ENCODE results near the gene FABP1. TPM values are rescaled to one million over a fixed set of nuclear protein-coding genes. Genes with fewer than 3 reads are reported as not detected.

Gene FABP1
- total and polyA plus RNA-seq, 2 donors (not counting 1 experiment from before 2014, with no cell fraction given) = not detected

GRCh38 chr2:88136817-88137216, 9.0 kb upstream of the FABP1 start:
- Histone ChIP-seq H3K9me3 (ENCODE audit: control extremely low read depth in 1 of 3, control insufficient read depth in 2 of 3, insufficient read depth in 1 of 3, low read length in 2 of 3) (peaks cover 0 to 4% (median 0%) of the 10 kb centered on the region in 3 donors), H3K9ac (ENCODE audit: low read length) (no peak overlapping the region), H3K4me1 (ENCODE audit: control insufficient read depth in 2 of 2, insufficient read depth in 2 of 2, low read length in 2 of 2) (no peaks in the 10 kb centered on the region), H4K20me1 (ENCODE audit: control insufficient read depth, insufficient read depth, low read length, poor library complexity, severe bottlenecking) (no peaks in the 10 kb centered on the region), H3K4me2 (replicated peaks; ENCODE audit: low read depth, low read length, poor library complexity, severe bottlenecking) (no peak overlapping the region), H3K79me2 (ENCODE audit: control insufficient read depth, insufficient read depth, low read length) (no peaks in the 10 kb centered on the region), H3K4me3 (ENCODE audit: control extremely low read depth in 1 of 5, extremely low read depth in 1 of 5, insufficient read depth in 1 of 5, low read depth in 2 of 5, low read length in 4 of 5) (no peak overlapping the region), H2AFZ (ENCODE audit: insufficient read depth, low read depth, low read length, poor library complexity, severe bottlenecking) (no peak overlapping the region), H3K36me3 (replicated peaks in 1 of 2; ENCODE audit: control extremely low read depth in 1 of 2, control insufficient read depth in 1 of 2, extremely low read depth in 1 of 2, insufficient read depth in 2 of 2, low read length in 1 of 2) (no peaks in the 10 kb centered on the region), H3K27ac (ENCODE audit: low read length in 2 of 2) (no peak overlapping the region), H3K27me3 (replicated peaks in 1 of 4; ENCODE audit: control extremely low read depth in 1 of 4, control insufficient read depth in 3 of 4, insufficient read depth in 4 of 4, low read length in 3 of 4) (peaks cover 0 to under 1% (median 0%) of the 10 kb centered on the region in 4 experiments)
- Mint-ChIP-seq H3K9me3 (ENCODE audit: insufficient read depth) (no peaks in the 10 kb centered on the region), H3K27me3 (peaks cover 36% of the 10 kb centered on the region), H3K27ac (no peak overlapping the region), H3K4me3 (no peak overlapping the region), H3K4me1 (no peaks in the 10 kb centered on the region)
- ATAC-seq (ENCODE audit: low read depth) = no peak
- ChIA-PET POLR2A (no interaction called here), CTCF (no interaction called here)
- no peak for DNase-seq
- TF ChIP-seq EZH2 (IDR thresholded peaks at IDR 0.05; ENCODE audit: borderline replicate concordance, insufficient read depth, low read depth, low read length, poor library complexity, severe bottlenecking) (no peak), CTCF (IDR thresholded peaks at IDR 0.05) (no peak)
- intact Hi-C loops (cut with micrococcal nuclease) = no loop called here
- 86% methylated on average over 3 of the region's 4 CpGs for WGBS (ENCODE audit: insufficient coverage)

GRCh38 chr2:88133875-88134274, 6.0 kb upstream of the FABP1 start:
- H3K4me2 ChIP-seq (replicated peaks; ENCODE audit: low read depth, low read length, poor library complexity, severe bottlenecking) = no peak overlapping the region
- no peaks in the 10 kb centered on the region for H3K9me3 Mint-ChIP-seq (ENCODE audit: insufficient read depth)
- peaks cover 25% of the 10 kb centered on the region for H3K27me3 Mint-ChIP-seq
- no peak overlapping the region for H3K9ac ChIP-seq (ENCODE audit: low read length)
- H3K36me3 ChIP-seq (replicated peaks in 1 of 2; ENCODE audit: control extremely low read depth in 1 of 2, control insufficient read depth in 1 of 2, extremely low read depth in 1 of 2, insufficient read depth in 2 of 2, low read length in 1 of 2) = no peaks in the 10 kb centered on the region
- DNase-seq (no peak), ATAC-seq (ENCODE audit: low read depth) (no peak)
- H3K27ac Mint-ChIP-seq = no peak overlapping the region
- no peaks in the 10 kb centered on the region for H3K4me1 Mint-ChIP-seq
- peaks cover 0 to 3% (median 0%) of the 10 kb centered on the region in 4 experiments for H3K27me3 ChIP-seq (replicated peaks in 1 of 4; ENCODE audit: control extremely low read depth in 1 of 4, control insufficient read depth in 3 of 4, insufficient read depth in 4 of 4, low read length in 3 of 4)
- H3K9me3 ChIP-seq (ENCODE audit: control extremely low read depth in 1 of 3, control insufficient read depth in 2 of 3, insufficient read depth in 1 of 3, low read length in 2 of 3) = no peaks in the 10 kb centered on the region
- H4K20me1 ChIP-seq (ENCODE audit: control insufficient read depth, insufficient read depth, low read length, poor library complexity, severe bottlenecking) = no peaks in the 10 kb centered on the region
- no peak overlapping the region for H3K4me3 ChIP-seq (ENCODE audit: control extremely low read depth in 1 of 5, extremely low read depth in 1 of 5, insufficient read depth in 1 of 5, low read depth in 2 of 5, low read length in 4 of 5)
- intact Hi-C loops (cut with micrococcal nuclease) = no loop called here
- WGBS (ENCODE audit: insufficient coverage) = 88% methylated on average over 1 of the region's 3 CpGs
- no peak overlapping the region for H2AFZ ChIP-seq (ENCODE audit: insufficient read depth, low read depth, low read length, poor library complexity, severe bottlenecking)
- no peak overlapping the region for H3K4me3 Mint-ChIP-seq
- ChIA-PET CTCF (no interaction called here), POLR2A (no interaction called here)
- H3K27ac ChIP-seq (ENCODE audit: low read length in 2 of 2) = no peak overlapping the region
- TF ChIP-seq CTCF (IDR thresholded peaks at IDR 0.05) (no peak), EZH2 (IDR thresholded peaks at IDR 0.05; ENCODE audit: borderline replicate concordance, insufficient read depth, low read depth, low read length, poor library complexity, severe bottlenecking) (no peak)
- H3K79me2 ChIP-seq (ENCODE audit: control insufficient read depth, insufficient read depth, low read length) = no peaks in the 10 kb centered on the region
- H3K4me1 ChIP-seq (ENCODE audit: control insufficient read depth in 2 of 2, insufficient read depth in 2 of 2, low read length in 2 of 2) = no peaks in the 10 kb centered on the region
